Measurements from ENCODE around the gene OR52A1.

OR52A1 gene

GRCh38 chr11:5136261-5136660 lies 18.3 kb downstream of the OR52A1 start:
- no peak for DNase-seq (ENCODE audit: low read depth in 2 of 2)

GRCh38 chr11:5131584-5132335 lies 22.8 kb downstream of the OR52A1 start:
- DNase-seq (ENCODE audit: low read depth in 2 of 2), result no peak

- no peak for DNase-seq (ENCODE audit: low read depth in 2 of 2)
Observed at GRCh38 chr11:5129457-5129877, 25.1 kb downstream of the OR52A1 start.

DNA sequence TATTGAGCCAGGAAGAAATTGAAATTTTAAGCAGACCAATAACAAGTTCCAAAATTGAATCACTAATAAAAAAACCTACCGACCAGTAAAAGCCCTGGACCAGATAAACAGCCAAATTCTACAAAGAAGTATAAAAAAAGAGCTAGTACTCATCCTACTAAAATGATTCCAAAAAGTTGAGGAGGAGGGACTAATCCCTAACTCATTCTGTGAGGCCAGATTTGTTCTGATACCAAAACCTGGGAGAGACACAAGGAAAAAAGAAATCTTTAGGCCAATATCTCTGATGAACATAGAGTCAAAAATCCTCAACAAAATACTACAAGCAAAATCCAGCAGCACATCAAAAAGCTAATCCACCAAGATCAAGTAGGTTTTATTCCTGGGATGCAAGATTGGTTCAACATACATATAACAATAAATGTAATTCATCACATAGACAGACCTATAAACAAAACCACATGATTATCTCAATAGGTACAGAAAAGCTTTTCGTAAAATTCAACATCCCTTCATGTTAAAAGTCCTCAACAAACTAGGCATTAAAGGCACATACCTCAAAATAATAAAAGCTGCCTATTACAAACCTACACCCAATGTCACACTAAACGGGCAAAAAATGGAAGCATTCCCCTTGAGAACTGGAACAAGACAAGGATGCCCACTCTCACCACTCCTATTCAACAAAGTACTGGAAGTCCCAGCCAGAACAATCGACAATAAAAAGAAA lies 29.5 kb downstream of the OR52A1 start:
- DNase-seq (ENCODE audit: low read depth in 2 of 2), result no peak

DNA sequence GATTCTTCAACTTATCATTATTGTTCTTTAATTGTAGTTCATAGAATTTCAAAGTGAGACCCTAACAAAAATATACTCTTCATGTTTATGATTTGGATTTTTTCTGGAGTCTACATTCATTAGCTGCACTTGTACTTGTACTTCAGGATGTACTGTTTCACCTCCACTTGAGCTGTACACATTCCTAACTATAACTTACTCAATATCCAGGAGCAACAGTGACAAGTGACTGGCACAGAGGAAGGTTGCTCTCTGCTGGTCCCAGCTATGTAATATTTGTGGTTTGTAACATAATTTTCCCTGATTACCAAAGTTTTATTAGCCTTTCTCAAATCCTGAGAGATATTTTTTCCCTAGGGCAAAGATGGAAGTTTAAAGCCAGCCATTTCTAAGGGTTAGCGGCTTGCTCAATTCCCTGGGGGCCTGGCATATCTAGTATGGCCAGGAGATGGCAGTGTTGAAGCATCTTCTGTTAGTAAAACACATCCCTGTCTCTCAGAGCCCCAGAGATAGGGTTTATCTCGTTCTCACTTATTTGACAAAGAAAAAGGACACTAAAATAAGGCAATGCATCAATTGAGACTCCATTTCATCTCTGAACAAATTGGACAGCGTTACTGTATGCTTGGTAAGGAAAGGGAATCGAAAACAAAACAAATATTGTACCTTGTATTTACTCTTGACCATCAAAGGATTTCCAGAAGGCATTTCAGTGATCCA lies 30.6 kb downstream of the OR52A1 start:
- peak; percentile 22 to 33 for DNase-seq (ENCODE audit: low read depth in 2 of 2)

GRCh38 chr11:5118893-5119292 lies 35.7 kb downstream of the OR52A1 start:
- DNase-seq (ENCODE audit: low read depth in 2 of 2), result no peak

DNA sequence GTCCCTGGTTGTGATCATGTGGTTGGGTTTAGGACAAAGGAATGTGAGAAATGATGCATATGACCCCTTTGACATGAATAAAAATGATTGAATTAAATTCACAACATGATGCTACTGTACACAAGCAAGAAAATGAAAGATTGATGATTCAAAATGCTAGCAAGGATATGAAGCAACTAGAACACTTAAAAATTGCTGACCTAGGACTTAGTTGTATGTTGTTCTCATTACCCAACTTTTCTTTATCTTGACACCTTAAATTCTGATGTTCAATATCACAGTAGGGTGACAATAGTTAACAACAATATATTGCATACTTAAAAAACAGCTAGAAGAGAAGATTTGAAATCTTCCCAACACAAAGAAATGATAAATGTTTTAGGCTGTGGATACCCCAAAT lies 37.0 kb downstream of the OR52A1 start:
- DNase-seq (ENCODE audit: low read depth in 2 of 2), result no peak

- no peak for DNase-seq (ENCODE audit: low read depth in 2 of 2)
Observed at GRCh38 chr11:5115339-5115738, 39.2 kb downstream of the OR52A1 start.

DNA sequence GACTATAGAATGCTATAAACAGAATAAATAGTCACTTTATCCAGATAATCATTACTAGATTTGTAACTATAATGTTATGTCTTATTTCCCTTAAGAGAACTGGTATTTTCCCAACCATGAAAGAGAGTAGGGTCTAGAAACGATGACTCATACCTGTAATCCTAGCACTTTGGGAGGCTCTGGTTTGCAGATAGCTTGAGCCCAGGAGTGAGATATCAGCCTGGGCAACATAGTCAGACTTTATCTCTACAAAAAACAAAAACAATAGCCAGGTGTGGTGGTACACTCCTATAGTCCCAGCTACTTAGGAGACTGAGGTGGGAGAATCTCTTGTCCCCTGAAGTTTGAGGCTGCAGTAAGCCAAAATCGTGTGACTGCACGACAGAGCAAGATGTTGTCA lies 47.3 kb downstream of the OR52A1 start:
- no peak for DNase-seq (ENCODE audit: low read depth in 2 of 2)

GRCh38 chr11:5103066-5103465 lies 51.5 kb downstream of the OR52A1 start:
- DNase-seq (ENCODE audit: low read depth in 2 of 2), result no peak

- DNase-seq (ENCODE audit: low read depth in 2 of 2), result no peak
Observed at GRCh38 chr11:5102246-5102645, 52.3 kb downstream of the OR52A1 start.

DNA sequence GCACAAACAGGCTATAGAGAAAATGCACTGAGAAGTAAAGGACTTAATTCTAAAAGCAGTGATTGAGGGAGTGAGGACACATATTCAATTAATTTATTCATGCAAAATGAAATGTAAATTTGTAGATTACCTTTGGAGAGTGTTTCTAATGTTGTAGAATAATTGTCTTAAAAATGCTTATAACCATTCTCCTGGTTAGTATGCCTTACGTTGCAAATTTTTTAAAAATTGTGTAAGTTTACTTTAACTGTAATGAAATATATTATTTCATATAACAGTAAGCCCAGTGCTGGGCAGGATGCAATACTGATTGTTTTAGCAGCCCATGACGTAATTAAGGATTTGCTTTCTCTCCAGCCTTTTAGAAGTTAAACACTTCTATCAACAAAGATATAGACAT lies 58.5 kb downstream of the OR52A1 start:
- DNase-seq (ENCODE audit: low read depth in 2 of 2), result no peak
